HepG2 (cell line): ENCODE measurements around the gene SCAF4. TPM values are rescaled to one million over a fixed set of nuclear protein-coding genes. Genes with fewer than 3 reads are reported as not detected.

ENCODE experiments used
- ATF3 ChIP-seq: sonication (generic); formaldehyde crosslinking; IDR thresholded peaks from 2 replicates; pipeline ENCODE4 v1.4.0; 2020; ENCODE audit warnings: missing genetic modification reagents
- CBFB ChIP-seq: sonication (generic); formaldehyde crosslinking; IDR thresholded peaks from 2 replicates; pipeline ENCODE4 v1.4.0; 2020; ENCODE audit warnings: missing genetic modification reagents
- CCAR2 ChIP-seq: fragments of 200-400 bp; formaldehyde crosslinking; optimal IDR thresholded peaks from 2 replicates; pipeline ENCODE3; 2018; ENCODE audit warnings: low read depth, mild to moderate bottlenecking, low read length, moderate library complexity
- FOXP4 ChIP-seq: sonication (generic); formaldehyde crosslinking; IDR thresholded peaks from 2 replicates; pipeline ENCODE4 v1.4.0; 2020; ENCODE audit warnings: missing genetic modification reagents
- HNF1B ChIP-seq: sonication (generic); formaldehyde crosslinking; IDR thresholded peaks from 2 replicates; pipeline ENCODE4 v1.5.1; 2020; ENCODE audit warnings: mild to moderate bottlenecking, moderate library complexity, missing genetic modification reagents
- KLF6 ChIP-seq: IDR thresholded peaks from 2 replicates; pipeline ENCODE4 v1.8.0; 2016; ENCODE audit warnings: missing biosample characterization, missing genetic modification reagents
- MAZ ChIP-seq, 2 experiments: sonication (generic) in 1 of 2; formaldehyde crosslinking in 1 of 2; IDR thresholded peaks; 2 replicates each; pipeline versions ENCODE4 v1.5.0 to v1.6.1; 2012 to 2020; ENCODE audit warnings: low read depth in 2 of 2, mild to moderate bottlenecking in 2 of 2, borderline replicate concordance in 1 of 2, improper control_type of control experiment in 1 of 2, low read length in 1 of 2, missing genetic modification reagents in 1 of 2, moderate library complexity in 1 of 2
- MLXIP ChIP-seq: sonication (generic); formaldehyde crosslinking; IDR thresholded peaks from 2 replicates; pipeline ENCODE4 v1.9.0; 2021; ENCODE audit warnings: missing genetic modification reagents, borderline replicate concordance
- NR2C2 ChIP-seq: sonication (generic); formaldehyde crosslinking; IDR thresholded peaks from 2 replicates; pipeline ENCODE4 v1.4.0; 2020; ENCODE audit warnings: missing genetic modification reagents, mild to moderate bottlenecking, moderate library complexity, borderline replicate concordance
- PHF8 ChIP-seq: sonication (generic); formaldehyde crosslinking; IDR thresholded peaks from 2 replicates; pipeline ENCODE4 v1.5.0; 2020; ENCODE audit warnings: missing genetic modification reagents
- RBAK ChIP-seq: sonication (generic); formaldehyde crosslinking; IDR thresholded peaks from 2 replicates; pipeline ENCODE4 v1.5.1; 2020; ENCODE audit warnings: mild to moderate bottlenecking, missing genetic modification reagents
- RCOR2 ChIP-seq: IDR thresholded peaks from 2 replicates; pipeline ENCODE4 v1.6.1; 2016; ENCODE audit warnings: missing biosample characterization, missing genetic modification reagents
- RELA ChIP-seq: sonication (generic); formaldehyde crosslinking; IDR thresholded peaks from 2 replicates; pipeline ENCODE4 v1.4.0; 2020; ENCODE audit warnings: missing genetic modification reagents
- SNRNP70 ChIP-seq: fragments of 200-400 bp; formaldehyde crosslinking; IDR thresholded peaks from 2 replicates; pipeline ENCODE4 v1.6.1; 2017; ENCODE audit warnings: mild to moderate bottlenecking, low read depth, low read length, moderate library complexity
- SP2 ChIP-seq: sonication (generic); formaldehyde crosslinking; IDR thresholded peaks from 2 replicates; pipeline ENCODE4 v1.5.1; 2020; ENCODE audit warnings: mild to moderate bottlenecking, missing genetic modification reagents
- TFAP4 ChIP-seq: sonication (generic); IDR thresholded peaks from 2 replicates; pipeline ENCODE4 v1.6.1; 2016; ENCODE audit warnings: low read depth, borderline replicate concordance
- ZNF232 ChIP-seq: sonication (generic); formaldehyde crosslinking; IDR thresholded peaks from 2 replicates; pipeline ENCODE4 v1.4.0; 2020; ENCODE audit warnings: missing genetic modification reagents, borderline replicate concordance
- polyA plus RNA-seq, 8 experiments: library from polyadenylated mRNA; depleted of rRNA in 3 of 8; stranded (reverse) in 7 of 8; unstranded in 1 of 8; fragments of >200 nt; fragmentation: Illumina TruSeq in 4 of 8; extraction: Trizol in 4 of 8; gene quantifications; 2 replicates each; pipeline versions ENCODE4 v1.2.1 to v1.2.3, GENCODE V29; 2011 to 2016; ENCODE audit warnings: low read depth in 4 of 8, missing spikeins in 1 of 8, mixed read lengths in 1 of 8; ENCODE audit not compliant: insufficient read depth in 1 of 8
- total RNA-seq, 5 experiments: library from RNA; depleted of rRNA; stranded (reverse); fragments of >200 nt; fragmentation: Illumina TruSeq; extraction: Trizol; gene quantifications; 2 replicates each; pipeline ENCODE4 v1.2.3, GENCODE V29; 2016; ENCODE audit warnings: low read depth in 1 of 5

Gene SCAF4
- total and polyA plus RNA-seq, 2 of the 13 experiments (the other 11 are each of a cell fraction or from before 2014, with no cell fraction given), result 9.1 to 11.5 TPM

- TF ChIP-seq HNF1B (CRISPR knock-in tag) (peak; percentile 57; the same call in 1 of the 2 replicates), TFAP4 (no peak), RBAK (CRISPR knock-in tag) (peak; percentile 92), RCOR2 (CRISPR knock-in tag) (0 out of 2 replicates have a peak, but pooled peaks have one; percentile 33), SNRNP70 (no peak), CBFB (no peak), RELA (CRISPR knock-in tag) (0 out of 2 replicates have a peak, but pooled peaks have one; percentile 52), MLXIP (CRISPR knock-in tag) (no peak; the same call in 1 of the 2 replicates), ZNF232 (CRISPR knock-in tag) (no peak), NR2C2 (CRISPR knock-in tag) (peak; percentile 47; the same call in 1 of the 2 replicates), SP2 (no peak), ATF3 (no peak), CCAR2 (no peak), KLF6 (peak; percentile 81; the same call in 1 of the 2 replicates), PHF8 (CRISPR knock-in tag) (no peak), MAZ (IDR thresholded peaks at IDR 0.05; ENCODE audit: borderline replicate concordance, low read depth, low read length) (no peak), MAZ (CRISPR knock-in tag; IDR thresholded peaks at IDR 0.05; ENCODE audit: low read depth) (no peak), FOXP4 (CRISPR knock-in tag) (no peak)
Observed at GRCh38 chr21:31659286-31659535, 72.7 kb downstream of the SCAF4 start (continued).
